ENCODE data around the gene SPATC1L.

The SPATC1L gene

GRCh38 chr21:46116189-46116775, 68.0 kb downstream of the SPATC1L start:
- no peak for TF ChIP-seq CTCF (IDR thresholded peaks at IDR 0.05; ENCODE audit: low read depth, low read length, missing control alignments)
- in situ Hi-C loops (cut with HindIII; ENCODE audit: low sequenced_read_pairs): loop anchor here (10.0 kb wide), 1 partner anchor 161 kb away; no protein-coding TSS in a partner anchor
- DNase-seq (ENCODE audit: low read depth): no peak
- no peak overlapping the region for H3K4me3 ChIP-seq (ENCODE audit: low read depth, low read length)

DNA sequence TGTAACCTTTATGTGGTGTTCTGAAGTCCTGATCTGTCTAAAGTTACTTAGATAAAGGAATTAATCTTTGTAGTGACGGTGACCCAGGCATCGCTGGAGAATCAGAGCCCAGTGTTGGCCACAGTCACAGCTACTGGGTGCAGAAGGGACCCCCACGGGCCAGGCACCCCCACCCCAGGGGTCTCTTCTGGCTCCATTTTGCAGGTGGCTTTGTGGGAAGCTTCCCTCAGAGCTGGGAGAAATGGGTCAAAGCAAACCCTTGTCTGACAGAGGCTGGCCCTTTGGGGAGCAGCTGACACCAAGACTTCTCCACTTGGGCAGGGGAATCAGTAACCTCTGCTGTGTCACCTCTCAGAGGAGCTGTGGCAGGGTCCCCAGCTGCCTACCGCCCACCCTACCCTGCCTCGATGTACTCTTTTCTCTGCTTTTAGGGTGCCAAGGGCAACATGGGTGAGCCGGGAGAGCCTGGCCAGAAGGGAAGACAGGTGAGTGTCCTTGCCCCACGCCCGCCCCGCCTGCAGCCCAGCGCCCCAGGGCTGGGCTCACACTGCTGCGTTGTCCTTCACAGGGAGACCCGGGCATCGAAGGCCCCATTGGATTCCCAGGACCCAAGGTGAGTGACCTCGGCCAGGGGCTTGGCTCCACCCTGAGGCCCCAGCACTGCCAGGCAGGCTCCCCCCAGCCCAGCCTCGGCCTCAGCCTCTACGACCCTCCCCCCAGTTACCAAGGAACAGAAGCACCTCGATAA, 68.6 kb downstream of the SPATC1L start:
- no peak overlapping the region for H3K4me3 ChIP-seq (ENCODE audit: low read depth, low read length)
- no peak for DNase-seq (ENCODE audit: low read depth)
- no peak for TF ChIP-seq CTCF (IDR thresholded peaks at IDR 0.05; ENCODE audit: low read depth, low read length, missing control alignments)
- in situ Hi-C loops (cut with HindIII; ENCODE audit: low sequenced_read_pairs): loop anchor here (10.0 kb wide), 1 partner anchor 161 kb away; no protein-coding TSS in a partner anchor

GRCh38 chr21:46114963-46115362, 69.3 kb downstream of the SPATC1L start:
- no peak for DNase-seq (ENCODE audit: low read depth)
- TF ChIP-seq CTCF (IDR thresholded peaks at IDR 0.05; ENCODE audit: low read depth, low read length, missing control alignments): no peak
- no peak overlapping the region for H3K4me3 ChIP-seq (ENCODE audit: low read depth, low read length)
- in situ Hi-C loops (cut with HindIII; ENCODE audit: low sequenced_read_pairs): loop anchor here (5.0 to 10.0 kb wide), 2 partner anchors 63 to 160 kb away; no protein-coding TSS in a partner anchor

GRCh38 chr21:46113497-46114176, 70.6 kb downstream of the SPATC1L start:
- in situ Hi-C loops (cut with HindIII; ENCODE audit: low sequenced_read_pairs): loop anchor here (5.0 to 10.0 kb wide), 2 partner anchors 61 to 159 kb away; no protein-coding TSS in a partner anchor
- TF ChIP-seq CTCF (IDR thresholded peaks at IDR 0.05; ENCODE audit: low read depth, low read length, missing control alignments): no peak

DNA sequence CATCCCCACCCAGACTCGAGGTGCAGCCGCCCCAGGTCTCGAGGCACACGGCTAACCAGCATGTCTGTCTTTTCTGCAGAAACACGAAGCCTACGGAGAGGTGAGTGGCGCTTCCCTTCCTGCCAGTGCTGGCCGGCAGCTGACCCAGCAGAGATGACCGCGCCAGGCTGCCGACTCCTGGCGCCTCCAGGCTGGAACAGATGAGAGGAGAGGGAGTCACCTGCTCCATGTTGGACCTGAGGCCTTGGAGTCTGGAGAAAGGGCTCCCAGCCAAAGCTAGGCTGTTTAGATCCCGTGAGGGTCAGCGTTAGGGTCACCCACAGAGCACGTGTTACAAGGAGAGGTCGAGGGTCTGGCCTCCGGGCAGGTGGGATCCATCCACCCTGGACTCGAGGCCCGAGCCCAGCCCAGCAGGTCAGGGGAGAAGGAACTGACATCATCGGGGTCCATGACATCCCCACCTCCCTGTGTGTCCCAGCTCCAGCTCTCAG, 71.5 kb downstream of the SPATC1L start:
- no peak for TF ChIP-seq CTCF (IDR thresholded peaks at IDR 0.05; ENCODE audit: low read depth, low read length, missing control alignments)
- in situ Hi-C loops (cut with HindIII; ENCODE audit: low sequenced_read_pairs): loop anchor here (5.0 to 10.0 kb wide), 2 partner anchors 60 to 158 kb away; no protein-coding TSS in a partner anchor

More at GRCh38 chr21:46113497-46114176, 70.6 kb downstream of the SPATC1L start:
- DNase-seq (ENCODE audit: low read depth): no peak
- H3K4me3 ChIP-seq (ENCODE audit: low read depth, low read length): no peak overlapping the region

More for the DNA sequence above, 71.5 kb downstream of the SPATC1L start:
- H3K4me3 ChIP-seq (ENCODE audit: low read depth, low read length): no peak overlapping the region
- no peak for DNase-seq (ENCODE audit: low read depth)

All from astrocyte of the cerebellum (primary cell).